Immature natural killer cell (primary cell): ENCODE results near the gene EXOC6B. TPM values are rescaled to one million over a fixed set of nuclear protein-coding genes. Genes with fewer than 3 reads are reported as not detected.

ENCODE experiments used
- polyA plus RNA-seq, 3 donors: library from polyadenylated mRNA; unstranded; fragments of 300-500 nt; fragmentation: Illumina TruSeq; gene quantifications; one replicate each; pipeline ENCODE4 v1.2.3, GENCODE V29; 2021

EXOC6B gene
- polyA plus RNA-seq, 3 donors from 2014 or later = 2.0 to 2.7 (median 2.5) TPM

Other genes starting within 250 kb of the EXOC6B start
- 1 to 10 TPM; 1.2 to 2.2 (median 1.4) TPM for gene SPR, start 61.4 kb upstream of the EXOC6B start, polyA plus RNA-seq
- not detected for gene EMX1, start 91.5 kb upstream of the EXOC6B start, polyA plus RNA-seq
- gene SFXN5, start 245.7 kb upstream of the EXOC6B start, polyA plus RNA-seq = 1 to 10 TPM; 2.4 to 4.5 (median 3.3) TPM